Kidney epithelial cell (primary cell): ENCODE measurements around the gene HOXC9. TPM values are rescaled to one million over a fixed set of nuclear protein-coding genes. Genes with fewer than 3 reads are reported as not detected.

ENCODE experiments used
- DNase-seq: peaks from one replicate; pipeline ENCODE4 v3.0.0-alpha.2; 2010; ENCODE audit warnings: low read depth
- H3K27me3 ChIP-seq: 2 replicates; pipeline ENCODE4 v1.6.0; 2011; ENCODE audit warnings: low read length; ENCODE audit not compliant: control insufficient read depth, insufficient read depth
- H3K36me3 ChIP-seq: 2 replicates; pipeline ENCODE4 v1.5.1; 2011; ENCODE audit warnings: low read length; ENCODE audit not compliant: control insufficient read depth, insufficient read depth
- H3K4me3 ChIP-seq: 2 replicates; pipeline ENCODE4 v1.5.1; 2011; ENCODE audit warnings: low read depth, mild to moderate bottlenecking, control low read depth, low read length
- total RNA-seq: library from RNA; depleted of rRNA; stranded (reverse); fragments of >200 nt; gene quantifications from 2 replicates; pipeline ENCODE4 v1.2.3, GENCODE V29; 2015
- TF ChIP-seq, protein P1 (sequence below): IDR thresholded peaks from 2 replicates; pipeline ENCODE4 v1.5.1; 2011; ENCODE audit warnings: mild to moderate bottlenecking, moderate library complexity, low read length, control low read depth, inconsistent platforms; ENCODE audit not compliant: insufficient read depth, poor library complexity, severe bottlenecking

HOXC9 gene
- total RNA-seq, 1 donor from 2014 or later: 12.3 TPM

DNA sequence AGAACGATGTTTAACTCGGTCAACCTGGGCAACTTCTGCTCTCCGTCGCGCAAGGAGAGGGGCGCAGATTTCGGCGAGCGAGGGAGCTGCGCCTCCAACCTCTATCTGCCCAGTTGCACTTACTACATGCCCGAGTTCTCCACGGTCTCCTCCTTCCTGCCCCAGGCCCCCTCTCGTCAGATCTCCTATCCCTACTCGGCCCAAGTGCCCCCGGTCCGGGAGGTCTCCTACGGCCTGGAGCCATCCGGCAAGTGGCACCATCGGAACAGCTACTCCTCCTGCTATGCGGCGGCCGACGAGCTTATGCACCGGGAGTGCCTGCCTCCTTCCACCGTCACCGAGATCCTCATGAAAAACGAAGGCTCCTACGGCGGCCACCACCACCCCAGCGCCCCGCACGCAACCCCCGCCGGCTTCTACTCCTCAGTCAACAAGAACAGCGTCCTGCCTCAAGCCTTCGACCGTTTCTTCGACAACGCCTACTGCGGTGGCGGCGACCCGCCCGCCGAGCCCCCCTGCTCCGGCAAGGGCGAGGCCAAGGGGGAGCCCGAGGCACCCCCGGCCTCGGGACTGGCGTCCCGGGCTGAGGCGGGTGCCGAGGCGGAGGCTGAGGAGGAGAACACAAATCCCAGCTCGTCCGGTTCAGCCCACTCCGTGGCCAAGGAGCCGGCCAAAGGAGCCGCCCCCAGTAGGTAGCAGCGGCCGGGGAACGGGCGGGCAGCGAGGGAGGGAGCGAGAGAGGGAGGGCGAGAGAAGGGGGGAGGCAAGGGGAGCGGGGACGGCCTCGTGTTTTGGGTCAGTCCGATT lies 26.5 kb upstream of the HOXC9 start:
- Histone ChIP-seq H3K4me3 (peak overlapping the region; percentile 51), H3K27me3 (peaks cover 61% of the 10 kb centered on the region), H3K36me3 (no peaks in the 10 kb centered on the region)
- TF ChIP-seq, protein P1, sequence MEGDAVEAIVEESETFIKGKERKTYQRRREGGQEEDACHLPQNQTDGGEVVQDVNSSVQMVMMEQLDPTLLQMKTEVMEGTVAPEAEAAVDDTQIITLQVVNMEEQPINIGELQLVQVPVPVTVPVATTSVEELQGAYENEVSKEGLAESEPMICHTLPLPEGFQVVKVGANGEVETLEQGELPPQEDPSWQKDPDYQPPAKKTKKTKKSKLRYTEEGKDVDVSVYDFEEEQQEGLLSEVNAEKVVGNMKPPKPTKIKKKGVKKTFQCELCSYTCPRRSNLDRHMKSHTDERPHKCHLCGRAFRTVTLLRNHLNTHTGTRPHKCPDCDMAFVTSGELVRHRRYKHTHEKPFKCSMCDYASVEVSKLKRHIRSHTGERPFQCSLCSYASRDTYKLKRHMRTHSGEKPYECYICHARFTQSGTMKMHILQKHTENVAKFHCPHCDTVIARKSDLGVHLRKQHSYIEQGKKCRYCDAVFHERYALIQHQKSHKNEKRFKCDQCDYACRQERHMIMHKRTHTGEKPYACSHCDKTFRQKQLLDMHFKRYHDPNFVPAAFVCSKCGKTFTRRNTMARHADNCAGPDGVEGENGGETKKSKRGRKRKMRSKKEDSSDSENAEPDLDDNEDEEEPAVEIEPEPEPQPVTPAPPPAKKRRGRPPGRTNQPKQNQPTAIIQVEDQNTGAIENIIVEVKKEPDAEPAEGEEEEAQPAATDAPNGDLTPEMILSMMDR: no peak
- no peak for DNase-seq

DNA sequence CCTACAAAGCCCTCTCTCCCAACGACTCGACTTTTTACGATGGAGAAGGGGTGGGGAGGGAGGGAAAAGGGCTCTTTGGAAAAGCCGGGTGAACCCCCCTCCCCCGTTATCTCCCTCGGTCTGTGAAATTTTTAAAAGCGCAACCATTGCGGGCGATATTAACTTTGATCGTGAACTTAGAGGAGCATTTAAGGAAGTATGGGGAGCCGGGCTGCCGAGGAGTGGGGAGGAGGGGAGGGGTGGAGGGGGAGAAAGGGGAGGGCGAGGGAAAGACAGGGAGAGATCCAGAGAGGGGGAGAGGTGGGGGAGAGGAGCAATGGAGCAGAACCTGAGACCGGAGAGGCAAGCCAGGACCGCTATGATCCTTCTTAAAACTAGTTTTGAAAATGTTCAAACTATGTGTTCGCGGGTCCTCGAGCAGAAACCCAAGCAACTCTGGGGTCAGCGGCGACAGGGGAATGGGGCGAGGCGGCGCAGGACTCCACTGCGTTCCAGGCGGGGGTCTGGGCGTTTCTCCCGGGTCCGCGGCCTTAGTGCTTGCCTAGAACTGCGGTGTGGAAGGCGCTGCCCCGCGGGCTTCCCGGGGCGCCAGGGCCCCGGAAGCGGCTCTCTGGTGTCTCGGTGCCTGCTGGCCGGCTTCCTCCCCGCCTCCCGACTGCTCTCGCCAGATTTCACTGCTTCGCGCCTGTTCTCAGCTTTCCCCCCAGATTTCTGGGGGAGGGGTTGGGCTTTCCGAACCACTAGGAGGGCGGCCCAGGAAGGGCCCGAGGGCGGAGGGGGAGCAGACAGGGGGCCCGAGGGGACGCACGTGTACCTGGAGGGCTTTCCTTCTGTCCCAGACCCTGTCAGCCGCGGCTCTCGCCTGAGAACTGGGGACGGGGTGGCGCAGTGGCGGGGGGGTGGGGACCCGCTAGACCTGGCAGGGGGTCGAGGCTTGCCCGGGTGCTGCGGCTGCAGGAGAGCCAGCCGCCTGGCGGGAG lies 25.6 kb upstream of the HOXC9 start, which contains the start of gene HOTAIR:
TSS of gene HOTAIR (minus strand) at position 871 of the 980 bp plus-strand sequence.
- H3K27me3 ChIP-seq: peaks cover 54% of the 10 kb centered on the region
- TF ChIP-seq, protein P1: no peak
- no peak for DNase-seq

DNA sequence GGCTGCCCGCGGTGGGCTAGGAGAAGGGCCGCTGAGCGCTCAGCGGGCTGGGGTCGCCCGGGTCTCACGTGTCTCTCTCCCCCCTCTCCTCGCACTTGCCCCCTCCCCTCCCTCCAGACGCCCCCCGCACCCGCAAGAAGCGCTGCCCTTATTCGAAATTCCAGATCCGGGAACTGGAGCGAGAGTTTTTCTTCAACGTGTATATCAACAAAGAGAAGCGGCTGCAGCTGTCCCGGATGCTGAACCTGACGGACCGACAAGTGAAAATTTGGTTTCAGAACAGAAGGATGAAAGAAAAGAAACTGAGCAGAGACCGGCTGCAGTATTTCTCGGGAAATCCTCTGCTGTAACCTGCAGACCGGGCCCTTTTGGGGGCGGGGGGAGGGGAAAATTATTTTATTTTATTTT lies 24.9 kb upstream of the HOXC9 start:
- H3K27me3 ChIP-seq: peaks cover 51% of the 10 kb centered on the region
- no peak for DNase-seq
- H3K4me3 ChIP-seq: peak overlapping the region; percentile 51
- TF ChIP-seq, protein P1: no peak
- H3K36me3 ChIP-seq: no peaks in the 10 kb centered on the region

More for the DNA sequence above, 25.6 kb upstream of the HOXC9 start, which contains the start of gene HOTAIR:
- Histone ChIP-seq H3K4me3 (peak within 1 kb of the TSS; percentile 51), H3K36me3 (no peaks in the 10 kb centered on the region)

DNA sequence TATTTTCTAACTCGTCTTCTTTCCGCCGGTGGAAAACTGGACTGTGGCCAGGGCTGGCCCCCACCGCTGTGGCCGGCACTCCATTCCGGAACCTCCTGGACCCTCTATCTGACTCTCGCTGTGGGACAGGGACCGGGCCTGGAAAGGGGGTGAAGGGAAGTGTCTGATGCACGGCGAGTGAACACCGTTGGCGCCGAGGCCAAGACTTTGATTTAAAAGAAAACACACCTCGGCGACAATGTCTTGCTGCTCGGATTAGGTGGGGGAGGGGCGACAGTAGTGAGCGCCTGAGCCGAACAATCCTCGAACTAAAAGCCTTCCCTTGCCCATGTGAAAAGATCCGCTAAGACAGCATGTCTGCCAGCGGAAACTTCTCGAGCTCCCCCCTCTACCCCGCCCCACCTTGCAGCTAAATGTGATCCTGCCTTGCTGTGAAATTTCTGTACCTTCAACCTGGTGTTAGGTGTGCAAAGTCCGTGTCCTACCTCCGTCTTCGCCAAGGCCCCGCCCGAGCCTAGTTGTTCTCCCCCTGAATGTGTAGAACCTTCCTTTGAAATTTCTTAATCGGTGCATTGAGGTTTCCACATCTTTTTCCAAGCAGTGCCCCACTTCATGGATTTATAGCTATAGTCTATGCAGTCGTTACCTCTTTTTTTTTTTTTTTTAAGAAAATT lies 24.3 kb upstream of the HOXC9 start:
- Histone ChIP-seq H3K36me3 (no peaks in the 10 kb centered on the region), H3K27me3 (peaks cover 47% of the 10 kb centered on the region), H3K4me3 (peak overlapping the region; percentile 51)
- no peak for DNase-seq
- TF ChIP-seq, protein P1: no peak

DNA sequence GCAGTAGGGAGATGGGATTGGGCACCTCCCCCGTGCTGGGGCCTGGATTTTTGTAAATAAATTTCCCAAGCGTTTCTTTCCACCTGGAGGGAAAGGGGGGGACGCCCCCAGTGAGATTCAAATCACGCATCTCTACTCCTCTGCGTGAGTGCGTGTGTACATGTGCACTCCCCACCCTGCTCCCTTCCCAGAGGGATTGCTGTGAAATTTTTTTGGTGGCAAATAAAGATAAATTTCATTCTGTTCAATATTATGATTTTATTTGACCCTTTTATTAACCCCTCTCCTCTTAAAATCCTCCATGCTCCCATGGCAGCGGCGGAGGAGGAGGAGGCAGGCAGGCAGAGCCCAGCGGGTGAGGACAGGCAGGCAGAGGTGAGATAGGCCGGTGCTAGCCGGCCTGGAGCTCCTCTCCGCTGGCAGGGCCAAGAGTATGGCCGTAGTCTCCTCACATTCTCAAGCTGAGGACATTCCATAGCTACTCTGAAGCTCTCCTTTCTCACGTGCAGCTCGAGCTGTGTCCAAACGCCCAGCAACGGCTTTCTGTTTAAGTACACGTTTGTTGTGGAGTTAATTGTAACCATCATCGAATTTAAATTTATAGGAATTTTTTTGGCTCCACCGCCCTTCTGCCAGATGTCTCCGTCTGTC lies 23.7 kb upstream of the HOXC9 start:
- no peak for DNase-seq
- Histone ChIP-seq H3K36me3 (no peaks in the 10 kb centered on the region), H3K27me3 (peaks cover 42% of the 10 kb centered on the region), H3K4me3 (no peak overlapping the region)
- TF ChIP-seq, protein P1: no peak
